NB4 (cell line): Measurements from ENCODE around the gene JAZF1.

Source experiments
- DNase-seq: peaks from one replicate; pipeline ENCODE4 v3.0.0; 2010; ENCODE audit warnings: low read depth
- H3K4me3 ChIP-seq: one replicate; pipeline ENCODE4 v1.5.1; 2011; ENCODE audit warnings: mild to moderate bottlenecking, low read depth, low read length, moderate library complexity
- MYC ChIP-seq: IDR thresholded peaks from 2 replicates; pipeline ENCODE4 v1.6.1; 2011; ENCODE audit warnings: low read depth, low read length
- POLR2A ChIP-seq: IDR thresholded peaks from 2 replicates; pipeline ENCODE4 v1.6.1; 2011; ENCODE audit warnings: mild to moderate bottlenecking; ENCODE audit not compliant: insufficient read length; ENCODE audit errors: extremely low read depth
- TF ChIP-seq, protein P1 (sequence below): IDR thresholded peaks from one replicate; pipeline ENCODE4 v1.5.1; 2012; ENCODE audit warnings: low read depth, low read length
- TF ChIP-seq, protein P2 (sequence below): IDR thresholded peaks from 2 replicates; pipeline ENCODE4 v1.6.1; 2011; ENCODE audit warnings: low read depth, low read length

Gene JAZF1

DNA sequence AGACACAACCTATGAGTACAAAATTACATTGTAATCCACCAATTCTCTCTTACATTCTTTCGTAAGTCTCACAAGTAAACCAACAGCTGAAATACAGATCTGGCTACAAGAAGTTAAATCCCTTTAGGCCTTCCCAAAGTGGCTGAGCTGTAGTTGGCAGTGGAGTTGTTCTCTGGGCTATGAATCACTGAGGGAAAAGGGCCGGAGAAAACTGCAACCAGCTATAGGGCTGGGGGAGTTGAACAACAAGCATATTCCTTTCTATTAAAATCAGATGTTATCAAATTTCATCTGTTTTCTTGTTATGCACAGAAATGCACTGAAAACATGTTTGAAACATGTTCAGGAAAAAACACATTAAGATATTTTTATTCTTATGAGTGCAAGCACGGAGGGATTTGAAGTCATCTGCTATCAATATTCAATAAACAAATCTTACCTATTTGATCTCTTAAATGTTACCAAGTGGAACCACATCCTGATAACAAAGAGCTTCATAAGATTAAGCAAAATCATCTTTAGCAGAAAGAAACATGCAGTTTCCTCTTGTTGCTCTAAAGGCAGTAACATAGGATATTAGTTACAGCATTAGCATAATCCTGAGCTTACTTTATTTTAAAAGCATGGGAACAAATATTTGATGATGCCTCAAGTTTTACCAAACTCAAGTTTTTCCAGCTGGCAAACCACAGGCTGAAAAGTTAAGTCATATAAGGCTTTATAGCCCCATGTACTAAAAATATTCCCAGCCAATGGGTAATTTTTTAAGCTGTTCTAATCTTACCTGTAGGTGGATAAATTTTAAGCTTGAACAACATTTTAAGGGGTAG, 227.9 kb downstream of the JAZF1 start:
- DNase-seq = no peak
- H3K4me3 ChIP-seq = no peak overlapping the region
- no peak for TF ChIP-seq MYC
- TF ChIP-seq, protein P1, sequence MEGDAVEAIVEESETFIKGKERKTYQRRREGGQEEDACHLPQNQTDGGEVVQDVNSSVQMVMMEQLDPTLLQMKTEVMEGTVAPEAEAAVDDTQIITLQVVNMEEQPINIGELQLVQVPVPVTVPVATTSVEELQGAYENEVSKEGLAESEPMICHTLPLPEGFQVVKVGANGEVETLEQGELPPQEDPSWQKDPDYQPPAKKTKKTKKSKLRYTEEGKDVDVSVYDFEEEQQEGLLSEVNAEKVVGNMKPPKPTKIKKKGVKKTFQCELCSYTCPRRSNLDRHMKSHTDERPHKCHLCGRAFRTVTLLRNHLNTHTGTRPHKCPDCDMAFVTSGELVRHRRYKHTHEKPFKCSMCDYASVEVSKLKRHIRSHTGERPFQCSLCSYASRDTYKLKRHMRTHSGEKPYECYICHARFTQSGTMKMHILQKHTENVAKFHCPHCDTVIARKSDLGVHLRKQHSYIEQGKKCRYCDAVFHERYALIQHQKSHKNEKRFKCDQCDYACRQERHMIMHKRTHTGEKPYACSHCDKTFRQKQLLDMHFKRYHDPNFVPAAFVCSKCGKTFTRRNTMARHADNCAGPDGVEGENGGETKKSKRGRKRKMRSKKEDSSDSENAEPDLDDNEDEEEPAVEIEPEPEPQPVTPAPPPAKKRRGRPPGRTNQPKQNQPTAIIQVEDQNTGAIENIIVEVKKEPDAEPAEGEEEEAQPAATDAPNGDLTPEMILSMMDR = no peak
- no peak for TF ChIP-seq POLR2A
- TF ChIP-seq, protein P2, sequence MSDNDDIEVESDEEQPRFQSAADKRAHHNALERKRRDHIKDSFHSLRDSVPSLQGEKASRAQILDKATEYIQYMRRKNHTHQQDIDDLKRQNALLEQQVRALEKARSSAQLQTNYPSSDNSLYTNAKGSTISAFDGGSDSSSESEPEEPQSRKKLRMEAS = no peak

DNA sequence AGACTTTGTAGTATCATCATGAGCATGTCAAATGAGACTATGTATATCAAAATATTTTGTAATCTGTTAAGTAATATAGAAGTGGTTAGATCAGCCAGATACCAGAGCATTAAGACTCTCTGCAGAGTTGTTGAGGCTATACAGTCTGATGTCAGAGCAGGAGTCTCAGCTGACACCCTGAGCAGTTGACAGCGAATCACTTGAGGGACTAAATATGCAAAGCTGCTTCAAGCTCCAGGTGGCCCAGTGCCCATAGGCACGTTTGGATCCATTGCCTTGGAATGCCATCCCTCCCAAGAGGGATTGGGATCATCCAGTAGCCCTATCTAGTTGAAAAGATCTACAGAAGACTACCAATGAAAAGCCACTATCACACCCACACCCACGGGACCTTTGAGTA, 230.5 kb downstream of the JAZF1 start:
- TF ChIP-seq POLR2A (no peak), MYC (no peak)
- TF ChIP-seq, protein P1 = no peak
- TF ChIP-seq, protein P2 = no peak
- no peak overlapping the region for H3K4me3 ChIP-seq
- DNase-seq = no peak

DNA sequence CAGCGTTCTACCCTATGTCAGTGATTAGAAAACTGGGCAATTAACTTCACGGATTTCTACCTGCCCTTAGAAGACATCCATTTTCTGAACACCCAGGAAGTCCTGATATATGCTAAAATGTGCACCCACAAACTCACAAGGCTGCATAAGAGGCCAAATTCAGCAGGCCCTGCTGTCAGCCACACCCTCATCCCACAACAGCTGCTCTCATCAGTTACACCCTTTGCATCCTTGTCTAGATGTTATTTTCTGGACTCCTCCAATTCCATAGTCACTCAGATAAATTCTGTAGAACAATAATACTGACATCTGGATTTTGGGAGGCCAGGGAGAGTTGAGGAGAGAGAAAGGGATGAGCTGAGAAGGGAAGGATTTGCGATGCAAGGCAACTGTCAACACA, 231.7 kb downstream of the JAZF1 start:
- TF ChIP-seq MYC (no peak), POLR2A (no peak)
- TF ChIP-seq, protein P2 = no peak
- TF ChIP-seq, protein P1 = no peak
- DNase-seq = no peak
- H3K4me3 ChIP-seq = no peak overlapping the region

DNA sequence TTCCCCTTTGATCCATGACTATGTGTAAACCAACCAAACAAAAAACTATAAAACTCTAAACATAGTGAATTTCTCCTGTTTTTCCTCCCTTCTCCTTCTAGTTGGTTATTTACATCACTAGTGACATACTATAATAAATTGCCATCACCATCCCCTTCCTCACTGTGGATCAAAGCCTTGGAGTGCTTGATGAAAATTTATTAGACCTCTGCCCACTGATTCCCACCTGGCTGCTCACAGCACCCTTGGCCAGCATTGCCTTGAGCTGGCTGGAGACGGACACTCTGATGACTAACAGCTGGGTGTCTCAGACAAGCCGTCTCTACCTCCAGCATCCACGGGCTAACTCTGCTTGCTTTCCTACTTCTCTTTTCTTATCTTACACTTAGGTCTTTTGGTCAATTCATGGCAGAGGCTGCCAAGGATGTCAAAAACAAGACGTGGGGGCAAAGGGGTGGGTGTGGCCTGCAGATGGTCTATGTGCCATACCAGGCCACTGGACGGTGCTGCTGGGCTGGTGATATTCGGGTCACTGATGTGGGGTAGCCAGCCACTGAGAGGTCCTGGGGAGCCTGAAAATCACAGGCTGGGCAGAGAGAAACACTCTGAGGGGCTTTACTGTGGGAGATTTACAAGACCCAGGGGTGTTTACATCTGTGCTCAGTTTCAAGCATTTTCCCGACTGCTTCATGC, 232.9 kb downstream of the JAZF1 start:
- no peak overlapping the region for H3K4me3 ChIP-seq
- no peak for DNase-seq
- TF ChIP-seq MYC = no peak
- TF ChIP-seq, protein P2 = no peak
- TF ChIP-seq, protein P1 = no peak
- no peak for TF ChIP-seq POLR2A

DNA sequence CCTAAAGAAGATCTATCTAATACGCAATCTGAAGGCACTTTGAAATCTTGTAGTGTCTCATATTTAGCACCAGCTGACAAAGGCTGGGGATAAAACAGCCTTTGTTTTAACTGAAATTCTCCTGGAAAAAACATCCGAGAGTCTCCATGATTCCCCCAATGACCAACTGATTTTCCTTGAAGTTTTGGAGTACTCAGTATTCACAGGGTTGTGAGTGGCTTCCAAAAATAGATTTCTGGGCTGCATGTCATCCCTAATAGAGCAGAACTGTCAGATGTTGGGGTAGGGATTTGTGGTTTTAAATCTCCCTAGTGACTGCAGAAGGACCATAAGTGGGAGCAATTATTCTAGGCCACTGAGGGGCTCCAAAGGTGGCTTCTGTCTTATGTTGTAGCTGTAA, 234.2 kb downstream of the JAZF1 start:
- no peak for TF ChIP-seq MYC
- TF ChIP-seq, protein P1 = no peak
- TF ChIP-seq, protein P2 = no peak
- no peak for TF ChIP-seq POLR2A
- no peak for DNase-seq
- H3K4me3 ChIP-seq = no peak overlapping the region
